HepG2 (cell line): ENCODE results near the gene TTYH1. TPM values are rescaled to one million over a fixed set of nuclear protein-coding genes. Genes with fewer than 3 reads are reported as not detected.

Experiments used
- ATAC-seq: fragments of 200-7000 bp; cut with Tn5 transposase; 3 replicates; pipeline ENCODE4 v1.9.1; 2020; ENCODE audit warnings: mild to moderate bottlenecking, moderate library complexity
- BruUV-seq: library from RNA; stranded (reverse); fragments of 400-500 nt; replicated peaks from 2 replicates; lab custom pipeline; 2021; lab: Mats Ljungman, UMichigan
- CTCF ChIA-PET: fragments of 300-600 bp; formaldehyde crosslinking; extraction: SDS; loops from one replicate; lab custom pipeline; 2021; ENCODE audit warnings: low total read pairs, inconsistent platforms, low intra/inter-chr PET ratio; lab: Yijun Ruan, JAX
- POLR2A ChIA-PET: fragments of 350-600 bp; sonication (Branson Sonifier 250); formaldehyde crosslinking; loops from one replicate; lab custom pipeline; 2020; ENCODE audit warnings: antibody characterized with exemption, inconsistent platforms; lab: Yijun Ruan, JAX
- DNase-seq: peaks from one replicate; pipeline ENCODE4 v3.0.0-alpha.2; 2015; ENCODE audit warnings: low spot score
- FAIRE-seq: peaks from 3 replicates; lab custom pipeline; 2011; peaks lifted over from hg19 to GRCh38; lab: Jason Lieb, UNC
- H2AFZ ChIP-seq: one replicate; pipeline ENCODE4 v1.6.1; 2011; ENCODE audit warnings: low read length, inconsistent platforms
- H3K27ac ChIP-seq: fragments of 300-600 bp; 3 replicates; pipeline ENCODE4 v1.8.0; 2011; ENCODE audit warnings: mixed run types, mild to moderate bottlenecking, mixed read lengths, low read length, inconsistent platforms; ENCODE audit not compliant: insufficient read depth; ENCODE audit errors: extremely low read length
- H3K27me3 ChIP-seq, 2 experiments: fragments of 200-600 bp in 1 of 2; 2 replicates in 1 of 2; 3 replicates in 1 of 2; pipeline versions ENCODE4 v1.6.0 to v1.8.0; 2011; ENCODE audit warnings: low read length in 2 of 2, mild to moderate bottlenecking in 2 of 2, moderate library complexity in 2 of 2, inconsistent platforms in 1 of 2; ENCODE audit not compliant: insufficient read depth in 2 of 2, control insufficient read depth in 1 of 2
- H3K36me3 ChIP-seq, 2 experiments: fragments of 200-600 bp in 1 of 2; replicated peaks in 1 of 2; 2 replicates in 1 of 2; 3 replicates in 1 of 2; pipeline versions ENCODE4 v1.5.1 to v1.8.0; 2011; ENCODE audit warnings: low read length in 2 of 2, inconsistent platforms in 1 of 2; ENCODE audit not compliant: insufficient read depth in 2 of 2, control insufficient read depth in 1 of 2
- H3K4me1 ChIP-seq: 2 replicates; pipeline ENCODE4 v1.5.1; 2012; ENCODE audit warnings: low read length, inconsistent platforms; ENCODE audit not compliant: insufficient read depth
- H3K4me2 ChIP-seq: 2 replicates; pipeline ENCODE4 v1.6.0; 2011; ENCODE audit warnings: low read depth, low read length, inconsistent platforms
- H3K4me3 ChIP-seq, 3 experiments: fragments of 200-600 bp in 1 of 3; sonication (generic), shearing (Covaris generic) in 1 of 3; replicated peaks in 1 of 3; 2 replicates each; pipeline ENCODE4 v1.5.1; 2011 to 2016; ENCODE audit warnings: low read length in 3 of 3, inconsistent platforms in 2 of 3, low read depth in 2 of 3, mild to moderate bottlenecking in 2 of 3, control low read depth in 1 of 3, mixed read lengths in 1 of 3; ENCODE audit not compliant: insufficient read depth in 1 of 3
- H3K79me2 ChIP-seq: one replicate; pipeline ENCODE4 v1.6.1; 2011; ENCODE audit warnings: low read length, inconsistent platforms; ENCODE audit not compliant: insufficient read depth
- H3K9ac ChIP-seq: 2 replicates; pipeline ENCODE4 v1.6.0; 2011; ENCODE audit warnings: mild to moderate bottlenecking, low read depth, low read length, inconsistent platforms; ENCODE audit not compliant: insufficient read depth
- H3K9me3 ChIP-seq: 2 replicates; pipeline ENCODE4 v1.5.1; 2012; ENCODE audit warnings: mild to moderate bottlenecking, low read length
- H4K20me1 ChIP-seq: 2 replicates; pipeline ENCODE4 v1.6.0; 2011; ENCODE audit warnings: inconsistent platforms, mild to moderate bottlenecking, low read length, moderate library complexity; ENCODE audit not compliant: insufficient read depth
- AGO1 ChIP-seq: fragments of 200-400 bp; formaldehyde crosslinking; IDR thresholded peaks from 2 replicates; pipeline ENCODE4 v1.6.1; 2017; ENCODE audit warnings: mild to moderate bottlenecking, low read depth, low read length, moderate library complexity; ENCODE audit not compliant: poor library complexity, severe bottlenecking
- ARHGAP35 ChIP-seq: sonication (generic); formaldehyde crosslinking; IDR thresholded peaks from 2 replicates; pipeline ENCODE4 v1.9.0; 2022; ENCODE audit warnings: mild to moderate bottlenecking, inconsistent platforms, moderate library complexity, missing genetic modification reagents, borderline replicate concordance
- ATRX ChIP-seq: sonication (generic); formaldehyde crosslinking; IDR thresholded peaks from 2 replicates; pipeline ENCODE4 v1.4.0; 2020; ENCODE audit warnings: missing genetic modification reagents, borderline replicate concordance
- ESRRA ChIP-seq: sonication (generic); formaldehyde crosslinking; IDR thresholded peaks from 2 replicates; pipeline ENCODE4 v1.5.1; 2020; ENCODE audit warnings: mild to moderate bottlenecking, low read depth, missing genetic modification reagents
- FOXK2 ChIP-seq: fragments of 450-650 bp; IDR thresholded peaks from 2 replicates; pipeline ENCODE4 v1.6.1; 2016
- MBD4 ChIP-seq: IDR thresholded peaks from 2 replicates; pipeline ENCODE4 v1.6.1; 2012; ENCODE audit warnings: low read length, inconsistent platforms, borderline replicate concordance
- PBX2 ChIP-seq: IDR thresholded peaks from 2 replicates; pipeline ENCODE4 v1.6.1; 2016; ENCODE audit warnings: control low read depth
- TRAFD1 ChIP-seq: sonication (generic); formaldehyde crosslinking; IDR thresholded peaks from 2 replicates; pipeline ENCODE4 v1.5.1; 2020; ENCODE audit warnings: missing genetic modification reagents, mild to moderate bottlenecking, borderline replicate concordance
- ZKSCAN5 ChIP-seq: sonication (generic); formaldehyde crosslinking; IDR thresholded peaks from 2 replicates; pipeline ENCODE4 v1.5.1; 2020; ENCODE audit warnings: mild to moderate bottlenecking, missing genetic modification reagents
- ZNF512 ChIP-seq: sonication (generic); formaldehyde crosslinking; IDR thresholded peaks from 2 replicates; pipeline ENCODE4 v1.4.0; 2020; ENCODE audit warnings: mild to moderate bottlenecking, missing genetic modification reagents
- ZNF724P ChIP-seq: sonication (generic); formaldehyde crosslinking; IDR thresholded peaks from 2 replicates; pipeline ENCODE4 v1.8.0; 2022; ENCODE audit warnings: missing genetic modification reagents, borderline replicate concordance
- ZNF768 ChIP-seq: sonication (generic); formaldehyde crosslinking; IDR thresholded peaks from 2 replicates; pipeline ENCODE4 v1.4.0; 2020; ENCODE audit warnings: missing genetic modification reagents
- ZNF839 ChIP-seq: sonication (generic); formaldehyde crosslinking; IDR thresholded peaks from 2 replicates; pipeline ENCODE4 v1.4.0; 2020; ENCODE audit warnings: missing genetic modification reagents, mild to moderate bottlenecking, borderline replicate concordance
- WGBS: methylation state at CpG from one replicate; pipeline ENCODE4 v1.1.6; 2017; ENCODE audit warnings: low lambda C conversion rate; 5-methylcytosine and 5-hydroxymethylcytosine counted together
- in situ Hi-C: cut with HindIII; loops from 2 replicates; pipeline ENCODE4 v1.10.0; 2017; ENCODE audit warnings: low pct_unique_long_range_greater_than_20kb; ENCODE audit not compliant: extremely low pct_ligation_motif_present
- intact Hi-C: fragments of 100-400 bp; cut with micrococcal nuclease; formaldehyde crosslinking; loops from one replicate; pipeline ENCODE4 v1.10.0; 2022; ENCODE audit not compliant: unreplicated experiment
- polyA plus RNA-seq, 8 experiments: library from polyadenylated mRNA; depleted of rRNA in 3 of 8; stranded (reverse) in 7 of 8; unstranded in 1 of 8; fragments of >200 nt; fragmentation: Illumina TruSeq in 4 of 8; extraction: Trizol in 4 of 8; gene quantifications; 2 replicates each; pipeline versions ENCODE4 v1.2.1 to v1.2.3, GENCODE V29; 2011 to 2016; ENCODE audit warnings: low read depth in 4 of 8, missing spikeins in 1 of 8, mixed read lengths in 1 of 8; ENCODE audit not compliant: insufficient read depth in 1 of 8
- total RNA-seq, 5 experiments: library from RNA; depleted of rRNA; stranded (reverse); fragments of >200 nt; fragmentation: Illumina TruSeq; extraction: Trizol; gene quantifications; 2 replicates each; pipeline ENCODE4 v1.2.3, GENCODE V29; 2016; ENCODE audit warnings: low read depth in 1 of 5

Gene TTYH1
- total and polyA plus RNA-seq, 2 of the 13 experiments (the other 11 are each of a cell fraction or from before 2014, with no cell fraction given), result 6.9 to 19.9 TPM

GRCh38 chr19:54427586-54427985, 12.3 kb downstream of the TTYH1 start:
- H2AFZ ChIP-seq, result no peak overlapping the region
- no TSS peak for BruUV-seq
- TF ChIP-seq AGO1 (peak; percentile 75), ATRX (CRISPR knock-in tag) (no peak)
- ChIA-PET CTCF (no interaction called here), POLR2A (interaction anchor here (1.2 kb wide), 1 partner anchor 21 kb away, joined by 3 read pairs; no protein-coding TSS in a partner anchor)
- DNase-seq (no peak), FAIRE-seq (no peak), ATAC-seq (no peak)
- no peak overlapping the region for H3K27ac ChIP-seq
- no peaks in the 10 kb centered on the region for H3K9me3 ChIP-seq
- no peaks in the 10 kb centered on the region for H3K79me2 ChIP-seq
- H3K27me3 ChIP-seq, result no peaks in the 10 kb centered on the region; a peak in 1 of 5 replicates
- H3K9ac ChIP-seq, result no peak overlapping the region
- H3K4me2 ChIP-seq, result no peak overlapping the region
- no peaks in the 10 kb centered on the region for H3K4me1 ChIP-seq
- no peak overlapping the region for H3K4me3 ChIP-seq
- 95% methylated on average over 10 of the region's 11 CpGs for WGBS
- no peaks in the 10 kb centered on the region for H3K36me3 ChIP-seq
- in situ Hi-C loops, result no loop called here
- intact Hi-C loops, result no loop called here
- no peaks in the 10 kb centered on the region for H4K20me1 ChIP-seq

GRCh38 chr19:54428323-54429175, 13.3 kb downstream of the TTYH1 start:
- no peaks in the 10 kb centered on the region; a peak in 1 of 5 replicates for H3K27me3 ChIP-seq
- no peak for FAIRE-seq
- BruUV-seq, result no TSS peak
- H4K20me1 ChIP-seq, result no peaks in the 10 kb centered on the region
- H3K36me3 ChIP-seq, result no peaks in the 10 kb centered on the region
- WGBS, result 86% methylated on average over 5 of the region's 11 CpGs
- intact Hi-C loops (no loop called here), in situ Hi-C loops (no loop called here)
- no peak overlapping the region for H3K4me2 ChIP-seq
- ChIA-PET POLR2A (interaction anchor here (1.3 to 3.9 kb wide), 2 partner anchors 9 to 20 kb away, joined by 7 to 41 read pairs; partner anchors contain the start of gene LENG8), CTCF (no interaction called here)
- H3K4me1 ChIP-seq, result no peaks in the 10 kb centered on the region
- no peak overlapping the region for H3K27ac ChIP-seq
- DNase-seq, result no peak
- no peaks in the 10 kb centered on the region for H3K9me3 ChIP-seq
- no peak overlapping the region for H3K9ac ChIP-seq
- no peak for ATAC-seq
- no peak overlapping the region for H3K4me3 ChIP-seq
- H2AFZ ChIP-seq, result no peak overlapping the region
- no peaks in the 10 kb centered on the region for H3K79me2 ChIP-seq
- TF ChIP-seq ZNF839 (CRISPR knock-in tag) (no peak), ZNF724P (CRISPR knock-in tag) (no peak), ZNF768 (CRISPR knock-in tag) (peak; percentile 97), ZKSCAN5 (CRISPR knock-in tag) (no peak), ZNF512 (CRISPR knock-in tag) (no peak), TRAFD1 (CRISPR knock-in tag) (no peak), ARHGAP35 (CRISPR knock-in tag) (no peak), MBD4 (no peak), PBX2 (no peak), ESRRA (CRISPR knock-in tag) (no peak), FOXK2 (no peak)
